RWPE2 (cell line): Measurements from ENCODE around the gene CTBP1.

Experiments
- ATAC-seq: fragments of 200-7000 bp; cut with Tn5 transposase; 3 replicates; pipeline ENCODE4 v1.9.1; 2021; ENCODE audit warnings: low read depth
- DNase-seq: peaks from one replicate; pipeline ENCODE4 v3.0.0-alpha.2; 2020; ENCODE audit warnings: low spot score
- H3K27ac ChIP-seq: fragments of 450-650 bp; 2 replicates; pipeline ENCODE4 v1.5.1; 2017; ENCODE audit warnings: mild to moderate bottlenecking; ENCODE audit not compliant: poor library complexity, severe bottlenecking
- H3K27me3 ChIP-seq: fragments of 250-450 bp; sonication (Bioruptor Pico); 2 replicates; pipeline ENCODE4 v1.5.1; 2021; ENCODE audit warnings: mild to moderate bottlenecking, moderate library complexity; ENCODE audit not compliant: insufficient read depth, poor library complexity, severe bottlenecking
- H3K36me3 ChIP-seq: fragments of 250-450 bp; sonication (Bioruptor Pico); 2 replicates; pipeline ENCODE4 v1.5.1; 2020; ENCODE audit warnings: low read depth, mild to moderate bottlenecking, moderate library complexity
- H3K4me1 ChIP-seq: fragments of 250-450 bp; sonication (Bioruptor Pico); 2 replicates; pipeline ENCODE4 v1.5.1; 2021; ENCODE audit warnings: mild to moderate bottlenecking, moderate library complexity; ENCODE audit not compliant: insufficient read depth, poor library complexity, severe bottlenecking
- H3K4me3 ChIP-seq: fragments of 250-450 bp; sonication (Bioruptor Pico); 2 replicates; pipeline ENCODE4 v1.5.1; 2021; ENCODE audit warnings: mild to moderate bottlenecking, moderate library complexity; ENCODE audit not compliant: severe bottlenecking
- H3K9me3 ChIP-seq: fragments of 250-450 bp; sonication (Bioruptor Pico); 2 replicates; pipeline ENCODE4 v1.5.1; 2021; ENCODE audit warnings: mild to moderate bottlenecking, moderate library complexity; ENCODE audit not compliant: severe bottlenecking
- CTCF ChIP-seq: fragments of 450-650 bp; IDR thresholded peaks from one replicate; pipeline ENCODE4 v1.5.1; 2017; ENCODE audit warnings: mild to moderate bottlenecking, moderate library complexity; ENCODE audit not compliant: poor library complexity, severe bottlenecking

CTBP1 gene

GRCh38 chr4:1296324-1297022, 47.5 kb upstream of the CTBP1 start:
- H3K27me3 ChIP-seq = no peaks in the 10 kb centered on the region
- DNase-seq = peak; percentile 61
- H3K4me3 ChIP-seq = no peak overlapping the region
- H3K4me1 ChIP-seq = peaks cover 39% of the 10 kb centered on the region
- TF ChIP-seq CTCF = no peak
- peak overlapping the region; percentile 24 for H3K27ac ChIP-seq
- peaks cover 57% of the 10 kb centered on the region for H3K36me3 ChIP-seq
- no peak for ATAC-seq
- no peaks in the 10 kb centered on the region for H3K9me3 ChIP-seq

GRCh38 chr4:1295405-1296055, 46.6 kb upstream of the CTBP1 start:
- Histone ChIP-seq H3K4me3 (no peak overlapping the region), H3K4me1 (peaks cover 35% of the 10 kb centered on the region), H3K9me3 (no peaks in the 10 kb centered on the region), H3K36me3 (peaks cover 54% of the 10 kb centered on the region), H3K27ac (no peak overlapping the region), H3K27me3 (no peaks in the 10 kb centered on the region)
- DNase-seq = peak; percentile 45
- ATAC-seq = peak; percentile 7; the same call in 1 of the 3 replicates
- TF ChIP-seq CTCF = no peak

GRCh38 chr4:1294891-1295290, 46.0 kb upstream of the CTBP1 start:
- Histone ChIP-seq H3K36me3 (peaks cover 48% of the 10 kb centered on the region), H3K4me1 (peaks cover 29% of the 10 kb centered on the region), H3K4me3 (no peak overlapping the region), H3K27me3 (no peaks in the 10 kb centered on the region), H3K27ac (no peak overlapping the region), H3K9me3 (no peaks in the 10 kb centered on the region)
- DNase-seq = no peak
- no peak for ATAC-seq
- TF ChIP-seq CTCF = no peak

- no peak for ATAC-seq
- Histone ChIP-seq H3K27ac (no peak overlapping the region), H3K27me3 (no peaks in the 10 kb centered on the region)
Measured at GRCh38 chr4:1294424-1294823, 45.5 kb upstream of the CTBP1 start.

More at GRCh38 chr4:1294424-1294823, 45.5 kb upstream of the CTBP1 start:
- TF ChIP-seq CTCF = no peak
- Histone ChIP-seq H3K4me3 (no peak overlapping the region), H3K36me3 (peaks cover 43% of the 10 kb centered on the region), H3K4me1 (peaks cover 24% of the 10 kb centered on the region), H3K9me3 (no peaks in the 10 kb centered on the region)
- DNase-seq = no peak
